ENCODE results near the gene ZNF578. TPM values are rescaled to one million over a fixed set of nuclear protein-coding genes. Genes with fewer than 3 reads are reported as not detected.
"Not testable (repeated sequence)": the region's sequence is repeated elsewhere in the genome, so short reads cannot be mapped to it uniquely, and the experiment has no call there.

ZNF578 gene
- total RNA-seq, 3 donors from 2014 or later (not counting 1 experiment from before 2014, with no cell fraction given): 2.5 to 4.1 (median 3.0) TPM

DNA sequence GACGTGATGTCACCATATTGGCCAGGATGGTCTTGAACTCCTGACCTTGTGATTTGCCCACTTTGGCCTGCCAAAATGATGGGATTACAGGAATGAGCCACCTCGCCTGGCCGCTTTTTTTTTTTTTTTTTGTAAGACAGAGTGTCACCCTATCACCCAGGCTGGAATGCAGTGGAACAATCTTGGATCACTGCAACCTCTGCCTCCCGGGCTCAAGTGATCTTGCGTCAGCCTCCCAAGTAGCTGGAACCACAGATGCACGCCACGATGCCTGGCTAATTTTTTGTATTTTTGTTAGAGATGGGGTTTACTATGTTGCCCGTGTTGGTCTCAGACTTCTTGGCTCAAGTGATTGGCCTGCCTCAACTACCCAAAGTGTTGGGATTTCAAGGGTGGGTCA, 45.2 kb downstream of the ZNF578 start:
- H3K4me1 ChIP-seq (ENCODE audit: control insufficient read depth, insufficient read depth, low read length): no peaks in the 10 kb centered on the region
- Mint-ChIP-seq H3K36me3 (no peaks in the 10 kb centered on the region), H3K27ac (no peak overlapping the region), H3K9me3 (peaks cover 6 to 14% of the 10 kb centered on the region in 2 donors), H3K4me1 (no peaks in the 10 kb centered on the region), H3K4me3 (no peak overlapping the region), H3K27me3 (ENCODE audit: low read depth in 2 of 2) (peaks cover 0 to 3% of the 10 kb centered on the region in 2 donors)
- peaks cover 35% of the 10 kb centered on the region for H3K9me3 ChIP-seq (ENCODE audit: control insufficient read depth, insufficient read depth, low read length)
- intact Hi-C loops (cut with micrococcal nuclease): no loop called here
- no peaks in the 10 kb centered on the region for H3K36me3 ChIP-seq (ENCODE audit: control insufficient read depth, insufficient read depth, low read length)
- TF ChIP-seq CTCF (IDR thresholded peaks at IDR 0.05): no peak
- H3K27me3 ChIP-seq (ENCODE audit: control insufficient read depth, insufficient read depth, low read length): no peaks in the 10 kb centered on the region
- H3K27ac ChIP-seq (ENCODE audit: low read length): no peak overlapping the region
- no peak overlapping the region for H3K4me3 ChIP-seq (ENCODE audit: low read length)
- WGBS (ENCODE audit: insufficient coverage): 94% methylated on average over 8 of the region's 8 CpGs
- ATAC-seq: no peak
- no peak for DNase-seq

GRCh38 chr19:52500474-52500873, 47.1 kb downstream of the ZNF578 start:
- H3K4me3 ChIP-seq (ENCODE audit: low read length); H3K9me3 Mint-ChIP-seq; ATAC-seq; H3K36me3 Mint-ChIP-seq; H3K4me1 Mint-ChIP-seq; intact Hi-C loops (cut with micrococcal nuclease); H3K27me3 Mint-ChIP-seq (ENCODE audit: low read depth in 2 of 2); DNase-seq; H3K27ac ChIP-seq (ENCODE audit: low read length); H3K36me3 ChIP-seq (ENCODE audit: control insufficient read depth, insufficient read depth, low read length); H3K4me1 ChIP-seq (ENCODE audit: control insufficient read depth, insufficient read depth, low read length); H3K27ac Mint-ChIP-seq; H3K4me3 Mint-ChIP-seq; H3K27me3 ChIP-seq (ENCODE audit: control insufficient read depth, insufficient read depth, low read length): not testable (repeated sequence)
- peaks cover 33% of the 10 kb centered on the region for H3K9me3 ChIP-seq (ENCODE audit: control insufficient read depth, insufficient read depth, low read length)
- 69% methylated on average over 3 of the region's 3 CpGs for WGBS (ENCODE audit: insufficient coverage)

- H3K27ac ChIP-seq (ENCODE audit: low read length); ATAC-seq; H3K4me1 Mint-ChIP-seq; H3K36me3 ChIP-seq (ENCODE audit: control insufficient read depth, insufficient read depth, low read length); H3K4me1 ChIP-seq (ENCODE audit: control insufficient read depth, insufficient read depth, low read length); DNase-seq; H3K9me3 Mint-ChIP-seq; H3K36me3 Mint-ChIP-seq; intact Hi-C loops (cut with micrococcal nuclease); H3K4me3 ChIP-seq (ENCODE audit: low read length); H3K27me3 Mint-ChIP-seq (ENCODE audit: low read depth in 2 of 2); H3K27ac Mint-ChIP-seq; H3K27me3 ChIP-seq (ENCODE audit: control insufficient read depth, insufficient read depth, low read length); H3K4me3 Mint-ChIP-seq: not testable (repeated sequence)
- peaks cover 37% of the 10 kb centered on the region for H3K9me3 ChIP-seq (ENCODE audit: control insufficient read depth, insufficient read depth, low read length)
- WGBS (ENCODE audit: insufficient coverage): 92% methylated on average over 12 of the region's 12 CpGs
Observed at GRCh38 chr19:52500991-52501390, 47.6 kb downstream of the ZNF578 start.

GRCh38 chr19:52507266-52507665, 53.9 kb downstream of the ZNF578 start:
- Mint-ChIP-seq H3K36me3 (peaks cover 22% of the 10 kb centered on the region), H3K27ac (no peak overlapping the region), H3K27me3 (ENCODE audit: low read depth in 2 of 2) (no peaks in the 10 kb centered on the region), H3K4me1 (no peaks in the 10 kb centered on the region), H3K9me3 (peaks cover 13 to 14% of the 10 kb centered on the region in 2 donors), H3K4me3 (no peak overlapping the region)
- 91% methylated on average over 5 of the region's 5 CpGs for WGBS (ENCODE audit: insufficient coverage)
- intact Hi-C loops (cut with micrococcal nuclease): no loop called here
- DNase-seq (no peak), ATAC-seq (no peak)
- no peak overlapping the region for H3K4me3 ChIP-seq (ENCODE audit: low read length)
- H3K27ac ChIP-seq (ENCODE audit: low read length): no peak overlapping the region
- peaks cover 37% of the 10 kb centered on the region for H3K9me3 ChIP-seq (ENCODE audit: control insufficient read depth, insufficient read depth, low read length)
- no peaks in the 10 kb centered on the region for H3K27me3 ChIP-seq (ENCODE audit: control insufficient read depth, insufficient read depth, low read length)
- no peaks in the 10 kb centered on the region for H3K4me1 ChIP-seq (ENCODE audit: control insufficient read depth, insufficient read depth, low read length)
- no peaks in the 10 kb centered on the region for H3K36me3 ChIP-seq (ENCODE audit: control insufficient read depth, insufficient read depth, low read length)
- TF ChIP-seq CTCF (IDR thresholded peaks at IDR 0.05): no peak

All from natural killer cell (primary cell).